Measurements from ENCODE around the gene NRGN. TPM values are rescaled to one million over a fixed set of nuclear protein-coding genes. Genes with fewer than 3 reads are reported as not detected.
A peak's percentile ranks its signal among the peaks of the same experiment; 100 is the strongest.

NRGN gene
- total RNA-seq, 1 donor from 2014 or later, result 2.7 TPM

- Mint-ChIP-seq H3K27me3 (ENCODE audit: low read depth) (peaks cover 99% of the 10 kb centered on the region), H3K36me3 (no peaks in the 10 kb centered on the region), H3K9me3 (no peaks in the 10 kb centered on the region), H3K4me1 (peaks cover 14% of the 10 kb centered on the region), H3K4me3 (peak overlapping the region; percentile 80), H3K27ac (no peak overlapping the region)
- TF ChIP-seq CTCF (IDR thresholded peaks at IDR 0.05; ENCODE audit: unreplicated experiment), result peak; percentile 16
- no peak for DNase-seq (ENCODE audit: low spot score in 2 of 2, unreplicated experiment in 2 of 2)
Measured at GRCh38 chr11:124745835-124746620, 6.3 kb downstream of the NRGN start.

DNA sequence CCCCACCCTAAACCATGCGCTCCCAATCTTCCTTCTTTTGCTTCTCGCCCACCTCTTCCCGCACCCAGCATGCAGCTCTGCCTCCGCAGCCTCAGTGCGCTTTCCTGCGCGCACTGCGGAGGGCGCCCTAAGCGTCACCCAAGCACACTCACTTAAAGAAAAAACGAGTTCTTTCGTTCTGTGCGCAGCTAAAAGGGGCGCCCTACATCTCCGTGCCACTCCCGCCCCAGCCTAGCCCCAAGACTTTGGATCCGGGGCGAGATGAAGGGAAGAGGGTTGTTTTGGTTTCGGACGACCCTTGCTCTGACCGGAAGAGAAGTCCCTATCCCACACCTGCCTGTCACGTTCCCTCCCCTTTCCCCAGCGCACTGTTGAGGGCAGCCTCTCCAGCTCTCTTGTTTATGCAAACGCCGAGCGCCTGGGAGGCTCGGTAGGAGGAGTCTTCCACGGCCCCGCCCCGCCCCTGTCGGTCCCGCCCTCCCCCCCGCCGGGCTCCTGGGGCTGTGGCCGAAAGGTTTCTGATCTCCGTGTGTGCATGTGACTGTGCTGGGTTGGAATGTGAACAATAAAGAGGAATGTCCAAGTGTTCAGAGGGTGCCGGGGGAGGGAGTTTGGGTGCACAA lies 7.0 kb downstream of the NRGN start:
- DNase-seq (ENCODE audit: low spot score in 2 of 2, unreplicated experiment in 2 of 2), result no peak
- TF ChIP-seq CTCF (IDR thresholded peaks at IDR 0.05; ENCODE audit: unreplicated experiment), result no peak
- H3K4me3 Mint-ChIP-seq, result peak overlapping the region; percentile 80
- H3K9me3 Mint-ChIP-seq, result no peaks in the 10 kb centered on the region
- no peak overlapping the region for H3K27ac Mint-ChIP-seq
- H3K27me3 Mint-ChIP-seq (ENCODE audit: low read depth), result peaks cover 98% of the 10 kb centered on the region
- H3K36me3 Mint-ChIP-seq, result no peaks in the 10 kb centered on the region
- peaks cover 14% of the 10 kb centered on the region for H3K4me1 Mint-ChIP-seq

DNA sequence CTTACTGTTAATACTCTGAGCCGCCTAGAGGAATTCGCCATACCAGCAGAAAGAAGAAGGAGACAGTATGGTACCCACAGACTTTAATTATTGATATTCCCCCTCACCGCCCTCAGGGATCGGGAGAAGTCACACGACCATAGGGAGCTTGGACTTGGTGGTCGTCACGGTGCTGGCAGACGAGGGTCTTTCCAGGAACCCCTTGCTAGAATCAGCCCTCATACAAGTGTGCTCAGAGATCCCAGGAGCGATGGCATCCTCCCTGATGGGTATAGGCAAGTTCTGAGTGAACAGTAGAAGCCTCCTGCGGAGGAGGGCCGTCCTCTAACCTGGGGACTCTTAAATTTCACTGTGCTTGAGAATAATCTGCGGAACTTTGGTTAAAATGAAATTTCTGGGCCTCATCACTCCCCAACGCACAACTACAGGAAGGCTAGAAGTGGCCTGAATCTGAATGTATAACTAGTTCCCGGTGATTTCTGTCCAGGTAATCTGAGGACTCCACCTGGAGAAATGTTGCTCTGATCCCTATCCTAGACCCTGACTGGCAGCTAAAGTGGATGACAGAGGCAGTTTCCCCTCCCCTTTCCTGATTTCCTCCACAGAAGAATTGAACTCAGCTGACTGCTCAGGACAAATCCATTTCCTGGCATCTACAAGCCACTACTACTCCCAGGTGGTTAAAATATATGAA lies 7.8 kb downstream of the NRGN start:
- peaks cover 95% of the 10 kb centered on the region for H3K27me3 Mint-ChIP-seq (ENCODE audit: low read depth)
- H3K4me3 Mint-ChIP-seq, result peak overlapping the region; percentile 80
- no peak overlapping the region for H3K27ac Mint-ChIP-seq
- H3K4me1 Mint-ChIP-seq, result peaks cover 15% of the 10 kb centered on the region
- DNase-seq (ENCODE audit: low spot score in 2 of 2, unreplicated experiment in 2 of 2), result no peak
- no peak for TF ChIP-seq CTCF (IDR thresholded peaks at IDR 0.05; ENCODE audit: unreplicated experiment)
- no peaks in the 10 kb centered on the region for H3K36me3 Mint-ChIP-seq
- no peaks in the 10 kb centered on the region for H3K9me3 Mint-ChIP-seq

GRCh38 chr11:124748100-124748418 lies 8.3 kb downstream of the NRGN start:
- Mint-ChIP-seq H3K4me1 (peaks cover 17% of the 10 kb centered on the region), H3K9me3 (no peaks in the 10 kb centered on the region), H3K36me3 (no peaks in the 10 kb centered on the region), H3K4me3 (no peak overlapping the region), H3K27ac (no peak overlapping the region), H3K27me3 (ENCODE audit: low read depth) (peaks cover 95% of the 10 kb centered on the region)
- no peak for TF ChIP-seq CTCF (IDR thresholded peaks at IDR 0.05; ENCODE audit: unreplicated experiment)
- DNase-seq (ENCODE audit: low spot score in 2 of 2, unreplicated experiment in 2 of 2), result no peak

DNA sequence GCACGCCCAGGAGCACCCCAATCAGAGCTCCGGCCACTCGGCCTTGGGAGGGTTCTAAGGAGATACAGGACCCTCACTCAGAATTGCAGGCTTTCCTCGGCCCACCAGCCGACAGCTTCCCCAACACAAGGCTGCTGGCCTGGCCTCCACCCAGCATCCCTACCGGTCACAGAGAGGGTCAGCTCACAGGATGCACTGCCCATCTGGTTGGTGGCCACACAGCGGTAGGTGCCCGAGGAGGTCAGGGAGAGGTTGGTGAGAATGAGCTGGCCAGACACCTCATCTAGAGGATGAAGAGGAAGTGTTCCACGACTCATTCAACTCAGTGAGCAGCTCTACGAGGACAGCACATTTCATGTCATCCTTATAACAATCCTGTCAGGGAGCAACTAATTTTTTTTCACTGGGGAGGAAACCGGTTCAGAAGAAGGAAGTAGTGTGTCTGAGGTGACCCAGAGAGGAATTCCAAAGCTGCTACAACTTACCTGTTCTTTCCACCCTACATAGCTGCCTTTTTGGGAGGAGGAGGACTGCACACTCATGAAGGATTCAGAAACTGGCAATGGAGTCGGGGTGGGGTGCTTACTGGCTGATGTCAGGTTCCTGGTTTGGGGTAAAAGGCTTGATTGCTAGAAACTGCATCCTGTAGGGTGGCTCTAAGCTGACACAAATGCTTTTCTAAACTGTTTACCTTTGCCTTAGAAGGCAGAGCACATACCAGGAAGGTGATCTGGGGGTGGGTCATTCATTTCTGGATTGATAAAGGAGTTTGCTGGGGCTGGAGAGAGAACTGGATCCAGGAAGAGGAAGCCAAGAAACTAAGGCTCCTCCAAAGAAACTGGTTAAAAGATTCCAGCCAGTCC lies 9.0 kb downstream of the NRGN start:
- no peaks in the 10 kb centered on the region for H3K9me3 Mint-ChIP-seq
- peaks cover 95% of the 10 kb centered on the region for H3K27me3 Mint-ChIP-seq (ENCODE audit: low read depth)
- no peak overlapping the region for H3K27ac Mint-ChIP-seq
- H3K4me1 Mint-ChIP-seq, result peaks cover 17% of the 10 kb centered on the region
- no peak for TF ChIP-seq CTCF (IDR thresholded peaks at IDR 0.05; ENCODE audit: unreplicated experiment)
- no peak for DNase-seq (ENCODE audit: low spot score in 2 of 2, unreplicated experiment in 2 of 2)
- no peak overlapping the region for H3K4me3 Mint-ChIP-seq
- no peaks in the 10 kb centered on the region for H3K36me3 Mint-ChIP-seq

Data from mesothelial cell of epicardium (in vitro differentiated cells).